Kidney (tissue), 14 donors: ENCODE measurements around the gene SPATA9. TPM values are rescaled to one million over a fixed set of nuclear protein-coding genes. Genes with fewer than 3 reads are reported as not detected.

Source experiments
- DNase-seq, 5 donors: peaks; one replicate each; pipeline ENCODE4 v3.0.0-alpha.2; 2013 to 2020
- FAIRE-seq: peaks from 2 replicates; lab custom pipeline; 2012; peaks lifted over from hg19 to GRCh38; lab: Jason Lieb, UNC
- H3K27ac ChIP-seq, 2 donors: one replicate each; pipeline ENCODE4 v1.7.0; 2013; ENCODE audit warnings: low read depth in 2 of 2, low read length in 2 of 2, inconsistent platforms in 1 of 2
- H3K27me3 ChIP-seq: one replicate; pipeline ENCODE4 v1.7.1; 2013; ENCODE audit warnings: low read length, inconsistent platforms; ENCODE audit not compliant: control insufficient read depth, insufficient read depth
- H3K36me3 ChIP-seq, 3 donors: one replicate each; pipeline versions ENCODE4 v1.7.0 to v1.7.1; 2013; ENCODE audit warnings: low read length in 3 of 3, control low read depth in 1 of 3, inconsistent platforms in 1 of 3; ENCODE audit not compliant: insufficient read depth in 3 of 3, control insufficient read depth in 2 of 3
- H3K4me1 ChIP-seq, 3 donors: one replicate each; pipeline versions ENCODE4 v1.7.0 to v1.7.1; 2013; ENCODE audit warnings: low read length in 3 of 3, inconsistent platforms in 1 of 3, low read depth in 1 of 3; ENCODE audit not compliant: control insufficient read depth in 2 of 3, insufficient read depth in 2 of 3
- H3K4me3 ChIP-seq, 3 donors: one replicate each; pipeline versions ENCODE4 v1.7.0 to v1.8.1; 2013; ENCODE audit warnings: low read length in 3 of 3, control low read depth in 1 of 3, inconsistent platforms in 1 of 3
- H3K9ac ChIP-seq, 3 donors: one replicate each; pipeline versions ENCODE4 v1.7.0 to v1.7.1; 2013; ENCODE audit warnings: low read length in 3 of 3, control low read depth in 1 of 3, inconsistent platforms in 1 of 3
- H3K9me3 ChIP-seq, 3 donors: one replicate each; pipeline versions ENCODE4 v1.7.0 to v1.7.1; 2013; ENCODE audit warnings: low read length in 3 of 3, control low read depth in 1 of 3, inconsistent platforms in 1 of 3; ENCODE audit not compliant: control insufficient read depth in 2 of 3, insufficient read depth in 1 of 3
- CTCF ChIP-seq: IDR thresholded peaks from 3 replicates; pipeline ENCODE4 v1.5.1; 2012; ENCODE audit warnings: mild to moderate bottlenecking, moderate library complexity, borderline replicate concordance; ENCODE audit not compliant: insufficient read depth; ENCODE audit errors: extremely low read depth
- intact Hi-C: fragments of 100-400 bp; cut with DNase I; formaldehyde crosslinking; loops from one replicate; pipeline ENCODE4 v1.11.1; 2022
- polyA plus RNA-seq: library from polyadenylated mRNA; stranded (reverse); fragments of 350-450 nt; fragmentation: Illumina TruSeq; extraction: RNeasy Lipid Tissue Mini Kit (QIAGEN cat#74804); gene quantifications from one replicate; pipeline ENCODE4 v1.2.3, GENCODE V29; 2014; ENCODE audit warnings: low read depth, low replicate concordance; ENCODE audit not compliant: insufficient read depth
- total RNA-seq: library from RNA; stranded (reverse); fragmentation: NEBNext Ultra II Directional; extraction: Animal tissue kit (Norgen Biotek cat#: 25700); gene quantifications from one replicate; pipeline ENCODE4 v1.2.1, GENCODE V29; 2021
- donor health status: control.
- donor health status: control.
- donor health status: control.
- donor health status: control.
- donor health status: control.
- donor health status: DM: yes; HTN: yes; CAD: no.
- donor health status: Normal renal cell carcinoma (clear cell type).

SPATA9 gene
- total and polyA plus RNA-seq, 2 donors from 2014 or later: 1.0 to 1.1 TPM

DNA sequence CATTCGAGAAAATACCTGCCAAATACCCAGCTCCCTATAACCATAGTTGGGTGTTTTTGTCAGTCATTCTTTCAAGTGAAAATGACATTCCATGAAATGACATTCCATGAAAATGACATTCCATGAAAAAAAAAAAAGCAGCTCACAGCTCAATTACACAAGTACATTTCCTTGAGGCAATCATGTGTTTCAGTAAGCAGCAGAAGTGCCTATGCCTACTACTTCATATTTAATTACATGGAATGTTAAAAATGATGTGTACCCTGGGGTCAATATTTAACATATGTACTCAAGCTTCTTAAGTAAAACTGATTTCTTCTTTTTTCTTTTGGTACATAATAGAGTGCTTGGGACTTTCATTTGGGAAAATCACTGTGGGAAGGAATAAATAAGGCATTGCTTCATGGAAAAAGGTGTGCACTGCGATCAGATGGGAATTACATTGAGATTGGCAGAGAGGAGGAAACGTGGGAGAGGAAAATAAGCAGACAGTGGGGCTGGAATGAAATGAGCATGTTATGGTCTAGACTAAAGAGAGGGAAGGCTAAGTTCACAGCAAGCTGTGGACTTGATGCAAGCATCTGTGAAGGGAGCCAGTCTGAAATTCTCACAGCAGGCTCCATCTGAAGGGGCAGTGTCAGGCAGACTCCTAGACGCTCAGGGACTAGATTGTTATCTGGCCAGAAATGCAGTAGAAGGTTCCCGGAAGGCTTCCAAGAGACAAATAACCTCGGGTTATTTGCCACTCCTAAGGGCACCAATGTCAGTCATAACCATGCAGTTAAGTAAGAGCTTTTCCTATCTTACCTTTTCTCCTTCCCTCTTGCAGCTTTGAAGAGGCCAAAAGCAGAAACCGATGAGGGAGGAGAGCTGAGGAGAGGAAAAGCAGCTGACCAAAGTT is 15.2 kb upstream of the SPATA9 start:
- DNase-seq: peak in 2 of 5 donors; percentile 62 to 72
- intact Hi-C loops: no loop called here
- no peaks in the 10 kb centered on the region for H3K36me3 ChIP-seq
- no peak overlapping the region for H3K9ac ChIP-seq
- peaks cover 0 to 8% (median 3%) of the 10 kb centered on the region in 3 donors for H3K4me1 ChIP-seq
- no peaks in the 10 kb centered on the region for H3K9me3 ChIP-seq
- no peaks in the 10 kb centered on the region for H3K27me3 ChIP-seq
- FAIRE-seq: no peak
- peak overlapping the region; percentile 40 to 68 for H3K27ac ChIP-seq
- TF ChIP-seq CTCF: no peak
- no peak overlapping the region for H3K4me3 ChIP-seq

- intact Hi-C loops: no loop called here
- no peak for FAIRE-seq
- H3K4me1 ChIP-seq: no peaks in the 10 kb centered on the region
- no peak for TF ChIP-seq CTCF
- no peak overlapping the region for H3K4me3 ChIP-seq
- H3K36me3 ChIP-seq: no peaks in the 10 kb centered on the region
- DNase-seq: no peak
- H3K9me3 ChIP-seq: peaks cover 0 to 1% (median 0%) of the 10 kb centered on the region in 3 donors
- H3K27me3 ChIP-seq: no peaks in the 10 kb centered on the region
- H3K9ac ChIP-seq: no peak overlapping the region
- H3K27ac ChIP-seq: no peak overlapping the region
Measured at GRCh38 chr5:95690333-95690732, 7.5 kb upstream of the SPATA9 start.

- no peak overlapping the region for H3K4me3 ChIP-seq
- no peak overlapping the region for H3K9ac ChIP-seq
- H3K27ac ChIP-seq: no peak overlapping the region
- H3K27me3 ChIP-seq: no peaks in the 10 kb centered on the region
- TF ChIP-seq CTCF: no peak
- intact Hi-C loops: no loop called here
- DNase-seq (no peak), FAIRE-seq (no peak)
- no peaks in the 10 kb centered on the region for H3K36me3 ChIP-seq
- no peaks in the 10 kb centered on the region for H3K4me1 ChIP-seq
- H3K9me3 ChIP-seq: peaks cover 0 to 1% (median 0%) of the 10 kb centered on the region in 3 donors
Measured at GRCh38 chr5:95689680-95690079, 6.9 kb upstream of the SPATA9 start.
